H7 (cell line): ENCODE measurements around the gene TBC1D9B. TPM values are rescaled to one million over a fixed set of nuclear protein-coding genes. Genes with fewer than 3 reads are reported as not detected.
A peak's percentile ranks its signal among the peaks of the same experiment; 100 is the strongest.

Source experiments
- DNase-seq: peaks from one replicate; pipeline ENCODE4 v3.0.0; 2012
- H3K27me3 ChIP-seq: 2 replicates; pipeline ENCODE4 v1.6.0; 2011; ENCODE audit warnings: mild to moderate bottlenecking, low read length; ENCODE audit not compliant: control insufficient read depth, insufficient read depth
- H3K36me3 ChIP-seq: replicated peaks from 2 replicates; pipeline ENCODE4 v1.5.1; 2011; ENCODE audit warnings: low read length; ENCODE audit not compliant: control insufficient read depth, insufficient read depth
- H3K4me3 ChIP-seq: 2 replicates; pipeline ENCODE4 v1.5.1; 2011; ENCODE audit warnings: low read depth, mild to moderate bottlenecking, control low read depth, low read length, moderate library complexity; ENCODE audit not compliant: insufficient read depth
- total RNA-seq: library from RNA; depleted of rRNA; stranded (reverse); fragments of >200 nt; shearing (Covaris generic); gene quantifications from 2 replicates; pipeline ENCODE4 v1.2.3, GENCODE V29; 2014

Gene TBC1D9B
- total RNA-seq, 1 experiment from 2014 or later = 48.1 TPM

- Histone ChIP-seq H3K36me3 (no peaks in the 10 kb centered on the region), H3K27me3 (no peaks in the 10 kb centered on the region), H3K4me3 (no peak overlapping the region)
- DNase-seq = no peak
Observed at GRCh38 chr5:179915406-179915935, 7.8 kb upstream of the TBC1D9B start.

GRCh38 chr5:179914032-179914755 is 6.5 kb upstream of the TBC1D9B start:
- no peak for DNase-seq
- Histone ChIP-seq H3K27me3 (no peaks in the 10 kb centered on the region), H3K4me3 (no peak overlapping the region), H3K36me3 (no peaks in the 10 kb centered on the region)

- no peak overlapping the region for H3K4me3 ChIP-seq
- DNase-seq = no peak
Observed at GRCh38 chr5:179913461-179913860, 5.8 kb upstream of the TBC1D9B start.

GRCh38 chr5:179912951-179913350 is 5.3 kb upstream of the TBC1D9B start:
- no peak for DNase-seq
- H3K36me3 ChIP-seq = no peaks in the 10 kb centered on the region
- no peak overlapping the region for H3K4me3 ChIP-seq
- H3K27me3 ChIP-seq = no peaks in the 10 kb centered on the region

More at GRCh38 chr5:179913461-179913860, 5.8 kb upstream of the TBC1D9B start:
- Histone ChIP-seq H3K27me3 (no peaks in the 10 kb centered on the region), H3K36me3 (no peaks in the 10 kb centered on the region)

- no peak overlapping the region for H3K4me3 ChIP-seq
- DNase-seq = no peak
- no peaks in the 10 kb centered on the region for H3K36me3 ChIP-seq
- H3K27me3 ChIP-seq = no peaks in the 10 kb centered on the region
Observed at GRCh38 chr5:179912386-179912785, 4.7 kb upstream of the TBC1D9B start.

GRCh38 chr5:179909224-179909623 is 1.5 kb upstream of the TBC1D9B start:
- no peaks in the 10 kb centered on the region for H3K27me3 ChIP-seq
- H3K36me3 ChIP-seq = peaks cover 2% of the 10 kb centered on the region; the same call in 1 of the 2 replicates
- no peak for DNase-seq
- no peak overlapping the region for H3K4me3 ChIP-seq

GRCh38 chr5:179908528-179908927 is 831 bp upstream of the TBC1D9B start:
- peak; percentile 92 for DNase-seq
- peaks cover 2% of the 10 kb centered on the region; the same call in 1 of the 2 replicates for H3K36me3 ChIP-seq
- H3K27me3 ChIP-seq = no peaks in the 10 kb centered on the region
- no peak overlapping the region for H3K4me3 ChIP-seq

- H3K27me3 ChIP-seq = no peaks in the 10 kb centered on the region
- peak overlapping the region; percentile 58 for H3K4me3 ChIP-seq
- peak; percentile 84 for DNase-seq
- peaks cover 5% of the 10 kb centered on the region for H3K36me3 ChIP-seq
Observed at GRCh38 chr5:179906795-179907555, 722 bp downstream of the TBC1D9B start.

- H3K4me3 ChIP-seq = no peak overlapping the region
- H3K36me3 ChIP-seq = peaks cover 5% of the 10 kb centered on the region
- no peak for DNase-seq
- H3K27me3 ChIP-seq = no peaks in the 10 kb centered on the region
Observed at GRCh38 chr5:179906294-179906794, 1.4 kb downstream of the TBC1D9B start.

GRCh38 chr5:179905161-179905560 is 2.5 kb downstream of the TBC1D9B start:
- Histone ChIP-seq H3K4me3 (no peak overlapping the region), H3K36me3 (peaks cover 5% of the 10 kb centered on the region), H3K27me3 (no peaks in the 10 kb centered on the region)
- no peak for DNase-seq

- Histone ChIP-seq H3K4me3 (no peak overlapping the region), H3K36me3 (peaks cover 5% of the 10 kb centered on the region), H3K27me3 (no peaks in the 10 kb centered on the region)
- DNase-seq = no peak
Observed at GRCh38 chr5:179904463-179905160, 3.1 kb downstream of the TBC1D9B start.

- no peak overlapping the region for H3K4me3 ChIP-seq
- H3K36me3 ChIP-seq = peaks cover 5% of the 10 kb centered on the region
- no peaks in the 10 kb centered on the region for H3K27me3 ChIP-seq
- DNase-seq = no peak
Observed at GRCh38 chr5:179902763-179903158, 4.9 kb downstream of the TBC1D9B start.

- H3K36me3 ChIP-seq = peaks cover 7% of the 10 kb centered on the region
- no peaks in the 10 kb centered on the region for H3K27me3 ChIP-seq
- H3K4me3 ChIP-seq = no peak overlapping the region
- DNase-seq = no peak
Observed at GRCh38 chr5:179901915-179902762, 5.6 kb downstream of the TBC1D9B start.

GRCh38 chr5:179901462-179901861 is 6.2 kb downstream of the TBC1D9B start:
- Histone ChIP-seq H3K36me3 (peaks cover 7% of the 10 kb centered on the region), H3K4me3 (no peak overlapping the region)

More at GRCh38 chr5:179901462-179901861, 6.2 kb downstream of the TBC1D9B start:
- H3K27me3 ChIP-seq = no peaks in the 10 kb centered on the region
- DNase-seq = no peak
